GM10248 (cell line): Measurements from ENCODE around the gene RFT1.
A peak's percentile ranks its signal among the peaks of the same experiment; 100 is the strongest.

ENCODE experiments used
- CTCF ChIA-PET: fragments of 300-600 bp; sonication (Branson Sonifier 250); formaldehyde crosslinking; extraction: SDS; loops from one replicate; lab custom pipeline; 2021; ENCODE audit warnings: antibody characterized with exemption; lab: Yijun Ruan, JAX
- POLR2A ChIA-PET: fragments of 350-650 bp; sonication (Branson Sonifier 250); formaldehyde crosslinking; extraction: SDS; loops from one replicate; lab custom pipeline; 2020; ENCODE audit warnings: antibody characterized with exemption; lab: Yijun Ruan, JAX
- DNase-seq: peaks from one replicate; pipeline ENCODE4 v3.0.0; 2012; ENCODE audit errors: extremely low spot score
- TF ChIP-seq, protein P1 (sequence below): IDR thresholded peaks from 2 replicates; pipeline ENCODE4 v1.5.1; 2012; ENCODE audit warnings: mild to moderate bottlenecking, low read depth; ENCODE audit errors: extremely low read depth, missing control alignments, control extremely low read depth

The RFT1 gene

DNA sequence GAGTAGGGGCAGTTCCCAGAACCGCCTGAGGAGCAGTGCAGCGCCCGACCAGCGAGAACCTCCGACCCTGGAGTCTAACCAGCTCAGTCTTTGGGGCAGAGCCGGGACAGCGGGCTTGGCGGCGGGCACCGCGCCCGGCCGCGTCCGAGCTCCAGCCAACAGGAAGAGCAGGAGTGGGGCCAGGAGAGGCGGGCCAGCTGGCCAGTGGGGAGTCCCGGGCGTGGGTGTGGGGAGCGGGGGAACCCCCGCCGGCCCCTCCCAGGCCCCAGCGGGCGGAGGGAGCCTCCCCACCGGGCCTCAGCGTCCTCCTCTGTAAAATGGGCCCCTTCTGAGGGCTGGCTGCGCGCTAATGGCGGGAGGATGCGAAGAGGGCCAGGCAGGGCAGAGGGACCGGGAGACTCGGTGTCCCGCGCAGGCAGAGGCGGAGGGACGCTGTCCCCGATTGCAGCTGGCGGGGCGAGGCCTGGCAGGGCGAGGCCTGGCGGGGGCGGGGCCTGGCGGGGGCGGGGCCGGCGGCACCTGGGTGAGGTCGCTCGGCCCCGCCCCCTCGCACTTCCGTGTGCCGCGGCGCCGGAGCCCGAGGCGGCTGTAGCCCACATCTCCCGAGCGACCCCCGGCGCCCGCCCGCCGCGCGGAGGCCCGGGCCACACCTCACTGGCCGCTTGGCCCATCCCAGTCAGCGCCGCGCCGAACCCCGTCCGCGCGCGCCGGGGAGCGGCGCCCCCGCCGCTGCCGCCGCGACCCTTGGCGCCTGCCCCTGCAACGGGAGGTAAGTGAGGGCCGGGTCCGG, 30.6 kb upstream of the RFT1 start, which contains the start of gene PRKCD:
PRKCD (plus strand) TSS at position 550 of the 790 bp plus-strand sequence. CDS start 17,214 bp downstream, outside the sequence.
- POLR2A ChIA-PET: interaction anchor here (1.1 kb wide), 1 partner anchor 17 kb away, joined by 3 read pairs; no protein-coding TSS in a partner anchor
- peak; percentile 96 for DNase-seq
- CTCF ChIA-PET: interaction anchor here (1.0 to 4.2 kb wide), 14 partner anchors 10 to 310 kb away, joined by 3 to 43 read pairs (median 6); no protein-coding TSS in a partner anchor
- TF ChIP-seq, protein P1, sequence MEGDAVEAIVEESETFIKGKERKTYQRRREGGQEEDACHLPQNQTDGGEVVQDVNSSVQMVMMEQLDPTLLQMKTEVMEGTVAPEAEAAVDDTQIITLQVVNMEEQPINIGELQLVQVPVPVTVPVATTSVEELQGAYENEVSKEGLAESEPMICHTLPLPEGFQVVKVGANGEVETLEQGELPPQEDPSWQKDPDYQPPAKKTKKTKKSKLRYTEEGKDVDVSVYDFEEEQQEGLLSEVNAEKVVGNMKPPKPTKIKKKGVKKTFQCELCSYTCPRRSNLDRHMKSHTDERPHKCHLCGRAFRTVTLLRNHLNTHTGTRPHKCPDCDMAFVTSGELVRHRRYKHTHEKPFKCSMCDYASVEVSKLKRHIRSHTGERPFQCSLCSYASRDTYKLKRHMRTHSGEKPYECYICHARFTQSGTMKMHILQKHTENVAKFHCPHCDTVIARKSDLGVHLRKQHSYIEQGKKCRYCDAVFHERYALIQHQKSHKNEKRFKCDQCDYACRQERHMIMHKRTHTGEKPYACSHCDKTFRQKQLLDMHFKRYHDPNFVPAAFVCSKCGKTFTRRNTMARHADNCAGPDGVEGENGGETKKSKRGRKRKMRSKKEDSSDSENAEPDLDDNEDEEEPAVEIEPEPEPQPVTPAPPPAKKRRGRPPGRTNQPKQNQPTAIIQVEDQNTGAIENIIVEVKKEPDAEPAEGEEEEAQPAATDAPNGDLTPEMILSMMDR: no peak

DNA sequence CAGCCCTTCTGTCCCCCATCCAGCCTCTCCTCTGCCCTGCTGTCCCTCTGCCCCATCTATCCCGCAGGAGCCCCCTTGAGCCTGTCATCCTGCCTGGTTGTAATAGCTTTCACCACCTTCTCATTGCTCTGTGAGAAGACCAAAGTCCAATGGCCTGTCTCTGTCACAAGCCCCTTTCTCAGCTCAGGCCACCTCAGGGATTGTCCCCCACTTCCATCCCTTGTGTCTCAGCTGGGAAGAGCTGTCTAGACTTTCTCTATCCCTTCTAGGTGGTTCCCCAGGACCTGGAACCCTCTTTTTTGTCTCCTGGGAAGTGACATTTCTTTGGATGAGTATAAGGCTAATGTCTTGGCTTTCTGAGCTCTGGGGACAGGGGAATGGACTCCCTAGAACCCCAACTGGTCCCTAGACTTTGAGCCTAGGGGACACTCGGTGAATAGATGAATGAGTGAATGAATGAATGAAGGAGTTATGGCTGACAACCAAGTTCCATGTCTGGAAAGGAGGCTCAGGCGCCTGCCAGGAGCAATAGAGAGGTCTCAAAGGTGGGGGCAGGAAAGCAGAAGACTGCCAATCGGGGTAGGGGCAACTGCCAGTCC, 29.9 kb upstream of the RFT1 start:
- POLR2A ChIA-PET: interaction anchor here (1.1 kb wide), 1 partner anchor 17 kb away, joined by 3 read pairs; no protein-coding TSS in a partner anchor
- DNase-seq: no peak
- TF ChIP-seq, protein P1: no peak
- CTCF ChIA-PET: interaction anchor here (1.0 to 4.2 kb wide), 14 partner anchors 10 to 309 kb away, joined by 3 to 43 read pairs (median 6); no protein-coding TSS in a partner anchor

DNA sequence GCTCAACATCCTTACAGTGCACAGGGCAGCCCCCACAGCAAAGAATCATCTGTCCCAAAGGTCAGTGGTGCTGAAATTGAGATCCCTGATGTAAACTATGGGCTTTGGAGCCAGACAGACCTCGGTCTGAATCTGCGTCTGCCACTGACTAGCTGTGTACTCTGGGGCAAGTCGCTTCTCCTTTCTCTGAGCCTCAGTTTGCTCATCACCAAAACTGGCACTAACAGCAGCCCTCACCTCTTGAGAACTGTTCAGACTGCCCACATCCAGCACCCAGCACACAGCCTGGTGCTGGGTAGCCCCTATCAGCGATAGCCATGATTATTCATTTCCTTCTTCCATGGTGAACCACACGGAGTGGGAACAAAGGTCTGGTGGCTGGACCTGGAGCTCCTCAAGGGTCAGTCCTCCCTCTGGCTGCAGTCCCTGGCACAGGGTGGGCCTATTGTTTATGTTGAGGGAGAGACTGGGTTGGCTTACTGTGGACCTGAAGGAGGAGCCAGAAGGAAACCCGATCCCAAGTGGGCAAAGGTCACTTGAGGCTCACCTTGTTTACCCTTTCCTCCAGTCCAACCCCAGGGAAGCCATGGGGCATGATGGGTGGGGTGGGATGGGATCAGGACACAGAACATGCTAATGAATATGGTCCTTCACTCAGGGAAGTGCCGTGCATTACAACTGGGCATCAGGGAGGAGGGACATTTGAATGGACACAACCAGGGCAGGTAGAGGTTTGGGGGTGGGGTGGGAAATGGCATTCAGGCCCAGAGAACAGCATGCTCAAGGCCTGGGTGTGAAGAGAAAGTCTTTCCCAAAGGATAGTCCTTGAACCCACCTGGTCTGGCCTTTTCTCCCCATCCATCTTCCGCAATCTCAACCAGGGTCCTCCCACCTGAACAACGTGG, 29.2 kb upstream of the RFT1 start:
- POLR2A ChIA-PET: no interaction called here
- TF ChIP-seq, protein P1: no peak
- DNase-seq: no peak
- CTCF ChIA-PET: interaction anchor here (1.2 to 4.2 kb wide), 14 partner anchors 11 to 309 kb away, joined by 3 to 43 read pairs (median 7); no protein-coding TSS in a partner anchor

DNA sequence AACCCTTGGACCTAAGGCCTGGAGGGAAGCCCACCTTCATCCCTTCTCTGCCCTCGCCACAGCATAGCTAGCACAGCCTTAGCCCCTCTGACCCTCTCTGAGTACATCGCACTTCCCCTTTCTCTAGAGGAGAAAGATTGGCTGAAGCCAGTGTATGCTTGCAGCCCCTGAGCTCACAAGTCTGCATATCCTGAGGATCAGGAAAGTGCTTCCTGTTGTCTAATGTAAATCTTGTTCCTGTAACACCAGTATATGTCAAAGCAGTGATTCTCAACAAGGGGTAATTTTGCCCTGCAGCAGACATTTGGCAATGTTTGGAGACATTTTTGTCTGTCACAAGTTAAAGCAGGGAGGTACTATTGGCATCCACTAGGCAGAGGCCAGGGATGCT, 28.5 kb upstream of the RFT1 start:
- TF ChIP-seq, protein P1: no peak
- no peak for DNase-seq
- ChIA-PET CTCF (interaction anchor here (1.3 to 4.2 kb wide), 8 partner anchors 11 to 48 kb away, joined by 3 to 43 read pairs (median 12); no protein-coding TSS in a partner anchor), POLR2A (no interaction called here)

DNA sequence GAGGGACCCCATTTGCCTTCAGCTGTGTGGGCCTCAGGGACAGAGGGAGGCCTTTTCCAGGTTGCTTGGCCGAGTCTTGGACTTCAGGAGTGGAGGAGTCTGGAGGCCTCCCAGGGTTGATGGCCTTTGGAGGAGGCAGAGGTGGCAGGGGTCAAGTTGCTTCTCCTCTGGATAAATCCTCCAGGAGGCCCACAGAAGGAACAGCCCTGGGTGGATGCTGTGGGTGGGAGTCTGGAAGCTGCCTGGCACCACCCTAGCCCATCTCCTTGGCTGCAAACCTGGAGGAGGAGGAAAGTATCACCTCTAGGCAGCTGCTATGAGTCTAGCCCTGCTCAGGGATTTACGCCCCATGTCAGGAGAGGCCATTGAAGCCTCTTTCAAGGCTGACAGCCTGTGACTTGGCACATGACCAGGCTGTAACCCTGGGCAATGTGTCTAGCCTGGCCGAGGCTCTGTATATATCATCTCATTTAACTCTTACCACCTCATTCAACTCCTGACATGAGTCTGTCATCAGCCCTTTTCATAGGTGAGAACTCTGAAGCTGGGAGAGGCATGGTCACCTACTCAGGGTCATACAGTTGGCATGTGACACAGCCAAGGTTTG, 27.8 kb upstream of the RFT1 start:
- no peak for DNase-seq
- CTCF ChIA-PET: interaction anchor here (0.6 to 4.2 kb wide), 8 partner anchors 10 to 48 kb away, joined by 3 to 43 read pairs (median 12); no protein-coding TSS in a partner anchor
- POLR2A ChIA-PET: interaction anchor here (0.6 kb wide), 1 partner anchor 35 kb away, joined by 6 read pairs; no protein-coding TSS in a partner anchor
- TF ChIP-seq, protein P1: no peak
